T-helper 1 cell (primary cell): Measurements from ENCODE around the gene ARID2.

ENCODE experiments used
- DNase-seq, 5 donors: peaks; one replicate each; pipeline ENCODE4 v3.0.0-alpha.2; 2012 to 2020

Gene ARID2

GRCh38 chr12:45773747-45774146 lies 44.2 kb downstream of the ARID2 start:
- DNase-seq, result no peak

GRCh38 chr12:45774508-45775162 lies 45.1 kb downstream of the ARID2 start:
- no peak for DNase-seq

- DNase-seq, result no peak
Observed at GRCh38 chr12:45775465-45775864, 46.0 kb downstream of the ARID2 start.

- DNase-seq, result no peak
Observed at GRCh38 chr12:45775964-45776363, 46.5 kb downstream of the ARID2 start.

GRCh38 chr12:45779936-45780335 lies 50.4 kb downstream of the ARID2 start:
- no peak for DNase-seq

- DNase-seq, result no peak
Observed at GRCh38 chr12:45781080-45781479, 51.6 kb downstream of the ARID2 start.

GRCh38 chr12:45785315-45785714 lies 55.8 kb downstream of the ARID2 start:
- DNase-seq, result no peak

GRCh38 chr12:45789025-45789424 lies 59.5 kb downstream of the ARID2 start:
- no peak for DNase-seq

- DNase-seq, result no peak
Observed at GRCh38 chr12:45794422-45794821, 64.9 kb downstream of the ARID2 start.

GRCh38 chr12:45801625-45802024 lies 72.1 kb downstream of the ARID2 start:
- DNase-seq, result no peak

GRCh38 chr12:45803111-45803510 lies 73.6 kb downstream of the ARID2 start:
- DNase-seq, result no peak

GRCh38 chr12:45816652-45817051 lies 87.1 kb downstream of the ARID2 start:
- no peak for DNase-seq

- no peak for DNase-seq
Observed at GRCh38 chr12:45827974-45828373, 98.5 kb downstream of the ARID2 start.

- no peak for DNase-seq
Observed at GRCh38 chr12:45828402-45828801, 98.9 kb downstream of the ARID2 start.

GRCh38 chr12:45831590-45831989 lies 102.1 kb downstream of the ARID2 start:
- no peak for DNase-seq

GRCh38 chr12:45833401-45833800 lies 103.9 kb downstream of the ARID2 start:
- no peak for DNase-seq

- no peak for DNase-seq
Observed at GRCh38 chr12:45834809-45835208, 105.3 kb downstream of the ARID2 start.

- DNase-seq, result no peak
Observed at GRCh38 chr12:45839917-45840316, 110.4 kb downstream of the ARID2 start.

- DNase-seq, result no peak
Observed at GRCh38 chr12:45849289-45849688, 119.8 kb downstream of the ARID2 start.

GRCh38 chr12:45850302-45850701 lies 120.8 kb downstream of the ARID2 start:
- DNase-seq, result no peak

GRCh38 chr12:45852508-45852907 lies 123.0 kb downstream of the ARID2 start:
- no peak for DNase-seq

- DNase-seq, result no peak
Observed at GRCh38 chr12:45853550-45853949, 124.0 kb downstream of the ARID2 start.

- DNase-seq, result no peak
Observed at GRCh38 chr12:45863332-45863731, 133.8 kb downstream of the ARID2 start.

- no peak for DNase-seq
Observed at GRCh38 chr12:45866299-45866698, 136.8 kb downstream of the ARID2 start.

GRCh38 chr12:45872446-45872845 lies 142.9 kb downstream of the ARID2 start:
- no peak for DNase-seq
